HL-60 (cell line): ENCODE data around the gene NOTO.

Source experiments
- CTCF ChIP-seq: IDR thresholded peaks from one replicate; pipeline ENCODE4 v1.5.1; 2011; ENCODE audit warnings: low read length, control low read depth, inconsistent platforms; ENCODE audit not compliant: insufficient read depth
- GABPA ChIP-seq: IDR thresholded peaks from 2 replicates; pipeline ENCODE4 v1.6.1; 2012; ENCODE audit warnings: low read depth
- POLR2AphosphoS5 ChIP-seq: IDR thresholded peaks from 2 replicates; pipeline ENCODE4 v1.6.1; 2012; ENCODE audit warnings: low read depth
- REST ChIP-seq: IDR thresholded peaks from 2 replicates; pipeline ENCODE4 v1.6.1; 2012; ENCODE audit warnings: low read depth; ENCODE audit not compliant: insufficient replicate concordance
- SPI1 ChIP-seq: IDR thresholded peaks from 2 replicates; pipeline ENCODE4 v1.6.1; 2012; ENCODE audit warnings: low read depth, mild to moderate bottlenecking, borderline replicate concordance

GRCh38 chr2:73228631-73229030, 26.3 kb downstream of the NOTO start:
- TF ChIP-seq REST (no peak), CTCF (no peak), POLR2AphosphoS5 (no peak), GABPA (no peak), SPI1 (no peak)
